ENCODE measurements around the gene GRAMD1B. TPM values are rescaled to one million over a fixed set of nuclear protein-coding genes. Genes with fewer than 3 reads are reported as not detected.

GRAMD1B gene
- total RNA-seq, 5 donors from 2014 or later (not counting 1 experiment from before 2014, with no cell fraction given) = 8.6 to 15.6 (median 10.5) TPM

- Mint-ChIP-seq H3K4me3 (no peak overlapping the region), H3K27ac (no peak overlapping the region), H3K4me1 (peaks cover 0 to 4% (median 0%) of the 10 kb centered on the region in 3 donors), H3K27me3 (peaks cover 2 to 4% of the 10 kb centered on the region in 2 donors), H3K9me3 (no peaks in the 10 kb centered on the region), H3K36me3 (no peaks in the 10 kb centered on the region)
- WGBS (ENCODE audit: insufficient coverage) = 100% methylated on average over 1 of the region's 7 CpGs
- peaks cover 0 to 9% of the 10 kb centered on the region in 2 experiments for H3K27me3 ChIP-seq (replicated peaks in 1 of 2; ENCODE audit: control insufficient read depth in 2 of 2, extremely low read depth in 1 of 2, insufficient read depth in 2 of 2, low read length in 1 of 2)
- no peak overlapping the region for H3K27ac ChIP-seq (ENCODE audit: low read length)
- CTCF ChIA-PET = interaction anchor here (0.6 to 5.1 kb wide), 27 partner anchors 8 to 296 kb away, joined by 3 to 138 read pairs (median 4); partner anchors contain the start of gene GRAMD1B (in 1 of the 2)
- no peaks in the 10 kb centered on the region for H3K9me3 ChIP-seq
- DNase-seq = no peak
- POLR2A ChIA-PET = interaction anchor here in 1 of 2 donors (0.6 to 0.8 kb wide), 2 partner anchors 70 to 75 kb away, joined by 3 to 5 read pairs; no protein-coding TSS in a partner anchor
- no peak for ATAC-seq (replicated peaks in 1 of 4)
- H3K36me3 ChIP-seq (ENCODE audit: control insufficient read depth in 2 of 2, extremely low read depth in 1 of 2, insufficient read depth in 1 of 2, low read length in 1 of 2) = no peaks in the 10 kb centered on the region
- H3K4me3 ChIP-seq (ENCODE audit: control insufficient read depth in 1 of 2, extremely low read depth in 1 of 2, low read length in 1 of 2) = no peak overlapping the region
- peaks cover 2 to 4% of the 10 kb centered on the region in 2 experiments for H3K4me1 ChIP-seq (ENCODE audit: control insufficient read depth in 1 of 2, extremely low read depth in 1 of 2, insufficient read depth in 2 of 2, low read length in 2 of 2)
Measured at GRCh38 chr11:123407996-123408597, 22.0 kb upstream of the GRAMD1B start.

GRCh38 chr11:123408619-123409455, 21.2 kb upstream of the GRAMD1B start:
- no peaks in the 10 kb centered on the region for H3K9me3 Mint-ChIP-seq
- H3K27me3 Mint-ChIP-seq = peaks cover 2 to 4% of the 10 kb centered on the region in 2 donors
- no peak overlapping the region for H3K27ac Mint-ChIP-seq
- no peaks in the 10 kb centered on the region for H3K36me3 ChIP-seq (ENCODE audit: control insufficient read depth in 2 of 2, extremely low read depth in 1 of 2, insufficient read depth in 1 of 2, low read length in 1 of 2)
- no peaks in the 10 kb centered on the region for H3K9me3 ChIP-seq
- H3K27me3 ChIP-seq (replicated peaks in 1 of 2; ENCODE audit: control insufficient read depth in 2 of 2, extremely low read depth in 1 of 2, insufficient read depth in 2 of 2, low read length in 1 of 2) = peaks cover 0 to 9% of the 10 kb centered on the region in 2 experiments
- no peak overlapping the region for H3K4me3 Mint-ChIP-seq
- no peaks in the 10 kb centered on the region for H3K36me3 Mint-ChIP-seq
- 93% methylated on average over 3 of the region's 8 CpGs for WGBS (ENCODE audit: insufficient coverage)
- H3K4me3 ChIP-seq (ENCODE audit: control insufficient read depth in 1 of 2, extremely low read depth in 1 of 2, low read length in 1 of 2) = no peak overlapping the region
- DNase-seq (no peak), ATAC-seq (replicated peaks in 1 of 4) (no peak)
- peaks cover 0 to 4% (median 0%) of the 10 kb centered on the region in 3 donors for H3K4me1 Mint-ChIP-seq
- ChIA-PET CTCF (interaction anchor here (1.0 to 5.1 kb wide), 9 partner anchors 20 to 71 kb away, joined by 3 to 138 read pairs (median 14); partner anchors contain the start of gene GRAMD1B (in 1 of the 2)), POLR2A (interaction anchor here in 1 of 2 donors (0.6 kb wide), 1 partner anchor 74 kb away, joined by 5 read pairs; no protein-coding TSS in a partner anchor)
- H3K4me1 ChIP-seq (ENCODE audit: control insufficient read depth in 1 of 2, extremely low read depth in 1 of 2, insufficient read depth in 2 of 2, low read length in 2 of 2) = peaks cover 2 to 4% of the 10 kb centered on the region in 2 experiments
- H3K27ac ChIP-seq (ENCODE audit: low read length) = no peak overlapping the region

DNA sequence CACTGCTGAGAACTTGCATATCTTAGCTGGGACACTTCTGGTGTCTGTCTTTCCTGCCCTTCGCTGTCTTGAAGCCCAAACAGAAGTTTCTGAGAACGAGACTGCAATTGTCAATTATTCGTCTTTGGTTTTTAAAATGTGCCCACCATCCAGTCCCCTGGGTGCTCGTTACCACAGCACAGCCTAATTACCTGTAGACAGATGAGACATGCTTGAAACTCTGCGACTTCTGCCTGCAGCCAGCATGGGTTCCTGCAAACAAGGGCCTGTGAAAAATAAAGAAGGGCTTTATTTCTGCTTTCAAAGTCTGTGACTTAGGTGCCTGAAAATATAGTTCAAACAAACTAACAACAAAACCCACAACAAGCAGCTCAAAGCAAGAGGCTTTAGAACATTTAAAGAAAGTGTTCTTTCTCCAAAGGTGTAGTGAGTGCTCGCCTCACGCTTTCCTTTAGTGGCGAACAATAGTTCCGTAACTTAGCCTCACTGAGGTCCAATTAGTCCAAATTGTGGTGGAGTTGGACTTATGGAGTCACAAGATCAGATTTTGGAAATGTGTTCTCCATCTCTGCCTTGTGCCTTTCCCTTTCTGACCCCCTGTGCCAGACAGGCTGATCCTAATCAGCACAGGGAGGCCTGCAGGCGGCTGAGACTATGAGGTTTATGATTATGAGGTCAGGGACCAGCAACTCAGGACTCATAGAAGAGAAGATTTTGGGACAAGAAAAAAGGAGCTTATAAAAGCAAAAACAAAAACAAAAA, 20.4 kb upstream of the GRAMD1B start:
- no peak overlapping the region for H3K27ac Mint-ChIP-seq
- no peaks in the 10 kb centered on the region for H3K9me3 ChIP-seq
- H3K27ac ChIP-seq (ENCODE audit: low read length) = no peak overlapping the region
- CTCF ChIA-PET = interaction anchor here in 1 of 2 donors (2.3 to 5.1 kb wide), 4 partner anchors 19 to 69 kb away, joined by 8 to 138 read pairs (median 21); partner anchors contain the start of gene GRAMD1B
- no peaks in the 10 kb centered on the region for H3K9me3 Mint-ChIP-seq
- H3K4me3 Mint-ChIP-seq = no peak overlapping the region
- ATAC-seq (replicated peaks in 1 of 4) (no peak), DNase-seq (no peak)
- peaks cover 2 to 4% of the 10 kb centered on the region in 2 experiments for H3K4me1 ChIP-seq (ENCODE audit: control insufficient read depth in 1 of 2, extremely low read depth in 1 of 2, insufficient read depth in 2 of 2, low read length in 2 of 2)
- WGBS (ENCODE audit: insufficient coverage) = 86% methylated on average over 5 of the region's 10 CpGs
- H3K4me3 ChIP-seq (ENCODE audit: control insufficient read depth in 1 of 2, extremely low read depth in 1 of 2, low read length in 1 of 2) = no peak overlapping the region
- H3K4me1 Mint-ChIP-seq = peaks cover 0 to 4% (median 0%) of the 10 kb centered on the region in 3 donors
- POLR2A ChIA-PET = no interaction called here
- no peaks in the 10 kb centered on the region for H3K36me3 ChIP-seq (ENCODE audit: control insufficient read depth in 2 of 2, extremely low read depth in 1 of 2, insufficient read depth in 1 of 2, low read length in 1 of 2)
- peaks cover 0 to 9% of the 10 kb centered on the region in 2 experiments for H3K27me3 ChIP-seq (replicated peaks in 1 of 2; ENCODE audit: control insufficient read depth in 2 of 2, extremely low read depth in 1 of 2, insufficient read depth in 2 of 2, low read length in 1 of 2)
- H3K36me3 Mint-ChIP-seq = no peaks in the 10 kb centered on the region
- H3K27me3 Mint-ChIP-seq = peaks cover 2 to 4% of the 10 kb centered on the region in 2 donors

DNA sequence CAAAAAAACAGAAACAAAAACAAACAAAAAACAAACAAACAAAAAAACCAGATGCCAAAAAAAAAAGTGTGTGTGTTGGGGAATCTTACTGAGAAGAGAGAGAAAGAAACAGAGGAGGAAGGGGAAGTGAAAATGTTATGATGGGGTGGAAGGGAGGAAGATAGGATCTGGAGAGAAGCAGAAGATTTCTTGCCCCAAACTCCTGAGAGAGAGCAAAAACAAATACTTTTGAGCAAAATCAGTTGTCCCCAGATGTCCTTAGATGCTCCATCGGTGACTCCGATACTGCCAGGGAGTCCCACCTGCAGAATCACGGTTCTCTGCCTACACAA, 19.9 kb upstream of the GRAMD1B start:
- Histone ChIP-seq H3K9me3 (no peaks in the 10 kb centered on the region), H3K27ac (ENCODE audit: low read length) (no peak overlapping the region), H3K36me3 (ENCODE audit: control insufficient read depth in 2 of 2, extremely low read depth in 1 of 2, insufficient read depth in 1 of 2, low read length in 1 of 2) (no peaks in the 10 kb centered on the region), H3K4me1 (ENCODE audit: control insufficient read depth in 1 of 2, extremely low read depth in 1 of 2, insufficient read depth in 2 of 2, low read length in 2 of 2) (peaks cover 2 to 4% of the 10 kb centered on the region in 2 experiments), H3K4me3 (ENCODE audit: control insufficient read depth in 1 of 2, extremely low read depth in 1 of 2, low read length in 1 of 2) (no peak overlapping the region), H3K27me3 (replicated peaks in 1 of 2; ENCODE audit: control insufficient read depth in 2 of 2, extremely low read depth in 1 of 2, insufficient read depth in 2 of 2, low read length in 1 of 2) (peaks cover 0 to 9% of the 10 kb centered on the region in 2 experiments)
- no peaks in the 10 kb centered on the region for H3K9me3 Mint-ChIP-seq
- no peak for ATAC-seq (replicated peaks in 1 of 4)
- ChIA-PET CTCF (interaction anchor here in 1 of 2 donors (5.1 kb wide), 1 partner anchor 69 kb away, joined by 138 read pairs; no protein-coding TSS in a partner anchor), POLR2A (no interaction called here)
- no peaks in the 10 kb centered on the region for H3K36me3 Mint-ChIP-seq
- DNase-seq = no peak
- no peak overlapping the region for H3K4me3 Mint-ChIP-seq
- H3K4me1 Mint-ChIP-seq = peaks cover 0 to 4% (median 0%) of the 10 kb centered on the region in 3 donors
- WGBS (ENCODE audit: insufficient coverage) = 96% methylated on average over 3 of the region's 3 CpGs
- H3K27me3 Mint-ChIP-seq = peaks cover 0 to 2% of the 10 kb centered on the region in 2 donors
- H3K27ac Mint-ChIP-seq = no peak overlapping the region

DNA sequence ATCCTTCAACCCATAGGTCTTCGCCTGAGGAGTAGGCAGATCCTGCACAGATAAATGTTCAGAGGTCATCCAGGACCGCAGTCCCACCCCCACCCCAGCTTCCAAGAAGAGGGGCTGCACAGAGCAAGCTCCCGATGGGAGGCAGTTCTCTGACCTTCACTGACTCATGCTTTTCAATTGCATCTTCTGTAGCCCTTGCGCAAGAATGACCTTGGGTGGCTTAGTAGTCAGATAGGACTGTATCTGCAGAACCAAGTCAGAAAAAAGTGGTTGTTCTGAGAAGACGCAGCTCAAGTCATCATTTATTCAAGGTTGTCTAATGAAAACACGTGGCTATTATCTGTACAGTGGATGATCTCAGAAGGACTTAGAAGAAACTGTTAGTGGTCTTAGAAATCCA, 16.4 kb upstream of the GRAMD1B start:
- Histone ChIP-seq H3K27ac (ENCODE audit: low read length) (no peak overlapping the region), H3K4me3 (ENCODE audit: control insufficient read depth in 1 of 2, extremely low read depth in 1 of 2, low read length in 1 of 2) (no peak overlapping the region), H3K27me3 (replicated peaks in 1 of 2; ENCODE audit: control insufficient read depth in 2 of 2, extremely low read depth in 1 of 2, insufficient read depth in 2 of 2, low read length in 1 of 2) (peaks cover 0 to 4% of the 10 kb centered on the region in 2 experiments), H3K9me3 (no peaks in the 10 kb centered on the region), H3K36me3 (ENCODE audit: control insufficient read depth in 2 of 2, extremely low read depth in 1 of 2, insufficient read depth in 1 of 2, low read length in 1 of 2) (no peaks in the 10 kb centered on the region), H3K4me1 (ENCODE audit: control insufficient read depth in 1 of 2, extremely low read depth in 1 of 2, insufficient read depth in 2 of 2, low read length in 2 of 2) (no peaks in the 10 kb centered on the region)
- Mint-ChIP-seq H3K36me3 (no peaks in the 10 kb centered on the region), H3K27me3 (peaks cover 0 to 3% of the 10 kb centered on the region in 2 donors), H3K9me3 (no peaks in the 10 kb centered on the region), H3K27ac (no peak overlapping the region), H3K4me3 (no peak overlapping the region), H3K4me1 (no peaks in the 10 kb centered on the region)
- ChIA-PET CTCF (interaction anchor here in 1 of 2 donors (0.6 kb wide), 1 partner anchor 164 kb away, joined by 5 read pairs; no protein-coding TSS in a partner anchor), POLR2A (no interaction called here)
- no CpG with 5 or more reads among the region's 6 CpGs for WGBS (ENCODE audit: insufficient coverage)
- ATAC-seq (replicated peaks in 1 of 4) (no peak), DNase-seq (no peak)

DNA sequence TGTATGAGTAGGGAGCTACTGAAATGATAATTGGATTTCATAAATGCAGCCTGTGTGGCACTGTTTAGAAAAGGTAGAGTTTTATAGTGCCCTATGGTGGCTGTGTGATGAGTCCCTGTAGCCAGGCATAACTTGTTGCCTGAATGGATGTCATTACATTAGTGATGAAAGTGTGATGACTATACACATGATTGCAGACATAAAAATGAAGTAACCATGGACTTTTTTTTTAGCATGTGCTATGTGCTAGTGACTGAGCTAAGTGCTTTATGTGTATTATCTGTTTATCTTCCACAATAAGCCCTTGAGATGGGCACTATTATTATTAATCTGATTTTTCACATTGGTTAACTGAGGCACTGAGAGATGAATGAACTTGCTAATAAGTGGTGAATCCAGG, 13.5 kb upstream of the GRAMD1B start:
- peaks cover 0 to 4% of the 10 kb centered on the region in 2 experiments for H3K27me3 ChIP-seq (replicated peaks in 1 of 2; ENCODE audit: control insufficient read depth in 2 of 2, extremely low read depth in 1 of 2, insufficient read depth in 2 of 2, low read length in 1 of 2)
- POLR2A ChIA-PET = no interaction called here
- Mint-ChIP-seq H3K27ac (no peak overlapping the region), H3K4me3 (no peak overlapping the region), H3K36me3 (no peaks in the 10 kb centered on the region), H3K9me3 (no peaks in the 10 kb centered on the region), H3K27me3 (peaks cover 0 to 3% of the 10 kb centered on the region in 2 donors), H3K4me1 (no peaks in the 10 kb centered on the region)
- H3K9me3 ChIP-seq = no peaks in the 10 kb centered on the region
- ATAC-seq (replicated peaks in 1 of 4) = no peak
- CTCF ChIA-PET = interaction anchor here (1.4 to 3.0 kb wide), 2 partner anchors 9 to 10 kb away, joined by 6 to 11 read pairs; no protein-coding TSS in a partner anchor
- no peaks in the 10 kb centered on the region for H3K4me1 ChIP-seq (ENCODE audit: control insufficient read depth in 1 of 2, extremely low read depth in 1 of 2, insufficient read depth in 2 of 2, low read length in 2 of 2)
- no peak overlapping the region for H3K27ac ChIP-seq (ENCODE audit: low read length)
- no peak overlapping the region for H3K4me3 ChIP-seq (ENCODE audit: control insufficient read depth in 1 of 2, extremely low read depth in 1 of 2, low read length in 1 of 2)
- DNase-seq = no peak
- H3K36me3 ChIP-seq (ENCODE audit: control insufficient read depth in 2 of 2, extremely low read depth in 1 of 2, insufficient read depth in 1 of 2, low read length in 1 of 2) = no peaks in the 10 kb centered on the region

Measured in T-cell (primary cell).